Tibial nerve (tissue), 4 donors: Measurements from ENCODE around the gene MCF2L.

Source experiments
- EP300 ChIP-seq, 2 donors: sonication (generic); formaldehyde crosslinking; IDR thresholded peaks; one replicate each; pipeline ENCODE4 v1.6.1; 2017; ENCODE audit warnings: antibody characterized with exemption in 2 of 2, mild to moderate bottlenecking in 1 of 2
- POLR2A ChIP-seq, 2 donors: fragments of 450-650 bp; IDR thresholded peaks; one replicate each; pipeline ENCODE4 v1.6.1; 2017; ENCODE audit warnings: antibody characterized with exemption in 2 of 2, mild to moderate bottlenecking in 2 of 2, moderate library complexity in 2 of 2
- TF ChIP-seq, protein P1 (sequence below), 5 experiments: fragments of 200-600 bp in 3 of 5; fragments of 450-650 bp in 2 of 5; sonication (generic) in 3 of 5; IDR thresholded peaks; one replicate each; pipeline ENCODE4 v1.5.1; 2016 to 2019; ENCODE audit warnings: antibody characterized with exemption in 5 of 5, mild to moderate bottlenecking in 3 of 5, moderate library complexity in 2 of 5

DNA sequence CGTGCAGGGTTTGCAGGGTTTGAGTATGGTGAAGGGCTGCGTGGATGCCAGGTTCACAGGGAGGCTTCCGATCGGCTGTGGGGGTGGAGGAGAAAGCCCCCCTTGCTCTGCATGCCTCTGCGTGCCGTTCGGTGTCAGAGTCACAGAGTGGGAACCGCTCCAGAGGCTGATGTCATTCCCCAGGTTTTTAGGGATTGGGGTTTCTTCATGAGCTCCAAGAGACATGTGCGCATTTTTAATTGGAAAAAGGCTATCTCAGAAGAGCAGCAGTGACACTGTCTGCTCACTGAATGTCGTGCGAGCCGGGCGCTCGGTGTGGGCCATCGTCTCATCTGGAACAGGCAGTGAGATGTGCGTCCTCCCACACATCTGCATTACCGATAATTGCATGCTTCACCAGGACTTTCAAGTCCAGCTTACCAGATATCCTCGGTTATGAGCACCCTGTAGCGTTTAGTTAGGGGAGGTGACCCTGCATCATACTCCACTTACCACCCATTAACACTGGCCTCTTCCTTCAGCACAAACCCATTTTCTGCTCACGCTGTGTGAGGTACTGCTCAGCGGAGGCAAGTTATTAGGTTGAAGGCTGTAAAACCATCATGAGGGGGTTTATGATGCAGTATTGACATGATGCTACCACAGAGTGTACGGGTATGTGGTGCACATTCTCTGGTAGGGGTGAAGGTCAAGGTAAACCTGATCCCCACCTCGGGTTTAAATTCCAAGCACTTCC is 1.7 kb downstream of the MCF2L start:
- TF ChIP-seq, protein P1, sequence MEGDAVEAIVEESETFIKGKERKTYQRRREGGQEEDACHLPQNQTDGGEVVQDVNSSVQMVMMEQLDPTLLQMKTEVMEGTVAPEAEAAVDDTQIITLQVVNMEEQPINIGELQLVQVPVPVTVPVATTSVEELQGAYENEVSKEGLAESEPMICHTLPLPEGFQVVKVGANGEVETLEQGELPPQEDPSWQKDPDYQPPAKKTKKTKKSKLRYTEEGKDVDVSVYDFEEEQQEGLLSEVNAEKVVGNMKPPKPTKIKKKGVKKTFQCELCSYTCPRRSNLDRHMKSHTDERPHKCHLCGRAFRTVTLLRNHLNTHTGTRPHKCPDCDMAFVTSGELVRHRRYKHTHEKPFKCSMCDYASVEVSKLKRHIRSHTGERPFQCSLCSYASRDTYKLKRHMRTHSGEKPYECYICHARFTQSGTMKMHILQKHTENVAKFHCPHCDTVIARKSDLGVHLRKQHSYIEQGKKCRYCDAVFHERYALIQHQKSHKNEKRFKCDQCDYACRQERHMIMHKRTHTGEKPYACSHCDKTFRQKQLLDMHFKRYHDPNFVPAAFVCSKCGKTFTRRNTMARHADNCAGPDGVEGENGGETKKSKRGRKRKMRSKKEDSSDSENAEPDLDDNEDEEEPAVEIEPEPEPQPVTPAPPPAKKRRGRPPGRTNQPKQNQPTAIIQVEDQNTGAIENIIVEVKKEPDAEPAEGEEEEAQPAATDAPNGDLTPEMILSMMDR (IDR thresholded peaks at IDR 0.05), result no peak
- TF ChIP-seq POLR2A (IDR thresholded peaks at IDR 0.05) (no peak), EP300 (IDR thresholded peaks at IDR 0.05) (no peak)
